Neural cell (in vitro differentiated cells): ENCODE results near the gene NIP7. TPM values are rescaled to one million over a fixed set of nuclear protein-coding genes. Genes with fewer than 3 reads are reported as not detected.

Experiments used
- H2AFZ ChIP-seq: fragments of 200-600, 300-800 bp; sonication (generic), shearing (Covaris generic); 2 replicates; pipeline ENCODE4 v1.6.0; 2014; ENCODE audit warnings: low read depth, mild to moderate bottlenecking, antibody characterized with exemption, low read length, moderate library complexity
- H3F3A ChIP-seq: fragments of 200-600 bp; shearing (Covaris generic); 2 replicates; pipeline ENCODE4 v1.6.1; 2016; ENCODE audit warnings: mild to moderate bottlenecking, moderate library complexity, mixed read lengths, antibody characterized with exemption, low read length; ENCODE audit not compliant: insufficient read depth, poor library complexity, severe bottlenecking
- H3K27ac ChIP-seq: fragments of 200-600, 300-800 bp; sonication (generic), shearing (Covaris generic); 2 replicates; pipeline ENCODE4 v1.5.1; 2014; ENCODE audit warnings: mild to moderate bottlenecking, low read length, moderate library complexity
- H3K27me3 ChIP-seq: fragments of 300-800, 200-600 bp; sonication (generic), shearing (Covaris generic); 2 replicates; pipeline ENCODE4 v1.6.0; 2014; ENCODE audit warnings: mild to moderate bottlenecking, low read depth, low read length, moderate library complexity; ENCODE audit not compliant: insufficient read depth
- H3K36me3 ChIP-seq: fragments of 300-800, 200-600 bp; sonication (generic), shearing (Covaris generic); 2 replicates; pipeline ENCODE4 v1.5.1; 2014; ENCODE audit warnings: mild to moderate bottlenecking, antibody characterized with exemption, low read length, moderate library complexity; ENCODE audit not compliant: insufficient read depth
- H3K4me2 ChIP-seq: fragments of 300-800, 200-600 bp; sonication (generic), shearing (Covaris generic); 2 replicates; pipeline ENCODE4 v1.6.0; 2014; ENCODE audit warnings: mild to moderate bottlenecking, low read length
- H3K4me3 ChIP-seq: fragments of 300-800, 200-600 bp; sonication (generic), shearing (Covaris generic); 2 replicates; pipeline ENCODE4 v1.5.1; 2014; ENCODE audit warnings: mild to moderate bottlenecking, low read length, moderate library complexity
- H3K79me2 ChIP-seq: fragments of 200-600 bp; shearing (Covaris generic); replicated peaks from 2 replicates; pipeline ENCODE4 v1.6.0; 2014; ENCODE audit warnings: mild to moderate bottlenecking, low read length, moderate library complexity; ENCODE audit not compliant: insufficient read depth
- H3K9ac ChIP-seq: fragments of 300-800, 200-600 bp; sonication (generic), shearing (Covaris generic); 2 replicates; pipeline ENCODE4 v1.6.1; 2016; ENCODE audit warnings: mild to moderate bottlenecking, low read length, mixed read lengths
- H3K9me2 ChIP-seq: fragments of 200-600 bp; shearing (Covaris generic); 2 replicates; pipeline ENCODE4 v1.6.1; 2016; ENCODE audit warnings: mild to moderate bottlenecking, low read length, mixed read lengths; ENCODE audit not compliant: insufficient read depth
- H3K9me3 ChIP-seq: fragments of 200-600, 300-800 bp; sonication (generic), shearing (Covaris generic); 2 replicates; pipeline ENCODE4 v1.6.1; 2016; ENCODE audit warnings: mild to moderate bottlenecking, mixed run types, low read length, moderate library complexity, mixed read lengths
- H4K20me1 ChIP-seq: fragments of 200-600 bp; shearing (Covaris generic); 2 replicates; pipeline ENCODE4 v1.6.1; 2016; ENCODE audit warnings: mild to moderate bottlenecking, mixed run types; ENCODE audit not compliant: insufficient read depth
- CTCF ChIP-seq: fragments of 450-650 bp; IDR thresholded peaks from 2 replicates; pipeline ENCODE4 v1.5.1; 2014; ENCODE audit warnings: antibody characterized with exemption, mild to moderate bottlenecking, moderate library complexity; ENCODE audit not compliant: poor library complexity, severe bottlenecking
- EP300 ChIP-seq: fragments of 450-650 bp; conservative IDR thresholded peaks from 2 replicates; pipeline ENCODE4 v1.6.1; 2014; ENCODE audit warnings: antibody characterized with exemption, mild to moderate bottlenecking, moderate library complexity; ENCODE audit not compliant: poor library complexity, severe bottlenecking
- MXI1 ChIP-seq: fragments of 450-650 bp; conservative IDR thresholded peaks from 2 replicates; pipeline ENCODE4 v1.6.1; 2014; ENCODE audit warnings: antibody characterized with exemption, mild to moderate bottlenecking; ENCODE audit not compliant: poor library complexity, severe bottlenecking
- POLR2AphosphoS5 ChIP-seq: IDR thresholded peaks from 2 replicates; pipeline ENCODE4 v1.6.1; 2012
- RAD21 ChIP-seq: fragments of 450-650 bp; conservative IDR thresholded peaks from 2 replicates; pipeline ENCODE4 v1.6.1; 2014; ENCODE audit warnings: antibody characterized with exemption, mild to moderate bottlenecking, moderate library complexity
- REST ChIP-seq: IDR thresholded peaks from 2 replicates; pipeline ENCODE4 v1.6.1; 2012; ENCODE audit warnings: borderline replicate concordance
- polyA plus RNA-seq: library from polyadenylated mRNA; depleted of rRNA; stranded (reverse); fragments of >200 nt; gene quantifications from 2 replicates; pipeline ENCODE4 v1.2.3, GENCODE V29; 2014

NIP7 gene
- polyA plus RNA-seq, 1 donor from 2014 or later: 15.8 TPM

GRCh38 chr16:69371564-69371963 lies 32.0 kb downstream of the NIP7 start:
- H3K4me2 ChIP-seq: no peak overlapping the region
- H3K9ac ChIP-seq: no peak overlapping the region
- H3K27ac ChIP-seq: no peak overlapping the region
- H3K36me3 ChIP-seq: no peaks in the 10 kb centered on the region
- no peaks in the 10 kb centered on the region for H3K9me3 ChIP-seq
- H3F3A ChIP-seq: no peaks in the 10 kb centered on the region
- TF ChIP-seq POLR2AphosphoS5: no peak
- no peak for TF ChIP-seq MXI1
- TF ChIP-seq REST: no peak
- H3K4me3 ChIP-seq: no peak overlapping the region
- no peaks in the 10 kb centered on the region for H3K27me3 ChIP-seq
- H2AFZ ChIP-seq: no peak overlapping the region
- no peaks in the 10 kb centered on the region for H3K9me2 ChIP-seq
- no peaks in the 10 kb centered on the region for H4K20me1 ChIP-seq
- no peaks in the 10 kb centered on the region for H3K79me2 ChIP-seq

- H3K36me3 ChIP-seq: no peaks in the 10 kb centered on the region
- H4K20me1 ChIP-seq: no peaks in the 10 kb centered on the region
- H3K27me3 ChIP-seq: no peaks in the 10 kb centered on the region
- no peak overlapping the region for H3K4me2 ChIP-seq
- no peak overlapping the region for H3K27ac ChIP-seq
- no peaks in the 10 kb centered on the region for H3K9me2 ChIP-seq
- no peaks in the 10 kb centered on the region for H3K79me2 ChIP-seq
- no peak overlapping the region for H3K9ac ChIP-seq
- H3K9me3 ChIP-seq: no peaks in the 10 kb centered on the region
- no peak overlapping the region for H3K4me3 ChIP-seq
- no peak overlapping the region for H2AFZ ChIP-seq
- TF ChIP-seq CTCF: no peak
- TF ChIP-seq REST: no peak
- no peak for TF ChIP-seq RAD21
- no peak for TF ChIP-seq EP300
- H3F3A ChIP-seq: no peaks in the 10 kb centered on the region
Measured at GRCh38 chr16:69373019-69373418, 33.4 kb downstream of the NIP7 start.
